ENCODE measurements around the gene GAB2. TPM values are rescaled to one million over a fixed set of nuclear protein-coding genes. Genes with fewer than 3 reads are reported as not detected.

GAB2 gene
- total RNA-seq, 2 experiments from 2014 or later, result 1.2 to 1.3 TPM

DNA sequence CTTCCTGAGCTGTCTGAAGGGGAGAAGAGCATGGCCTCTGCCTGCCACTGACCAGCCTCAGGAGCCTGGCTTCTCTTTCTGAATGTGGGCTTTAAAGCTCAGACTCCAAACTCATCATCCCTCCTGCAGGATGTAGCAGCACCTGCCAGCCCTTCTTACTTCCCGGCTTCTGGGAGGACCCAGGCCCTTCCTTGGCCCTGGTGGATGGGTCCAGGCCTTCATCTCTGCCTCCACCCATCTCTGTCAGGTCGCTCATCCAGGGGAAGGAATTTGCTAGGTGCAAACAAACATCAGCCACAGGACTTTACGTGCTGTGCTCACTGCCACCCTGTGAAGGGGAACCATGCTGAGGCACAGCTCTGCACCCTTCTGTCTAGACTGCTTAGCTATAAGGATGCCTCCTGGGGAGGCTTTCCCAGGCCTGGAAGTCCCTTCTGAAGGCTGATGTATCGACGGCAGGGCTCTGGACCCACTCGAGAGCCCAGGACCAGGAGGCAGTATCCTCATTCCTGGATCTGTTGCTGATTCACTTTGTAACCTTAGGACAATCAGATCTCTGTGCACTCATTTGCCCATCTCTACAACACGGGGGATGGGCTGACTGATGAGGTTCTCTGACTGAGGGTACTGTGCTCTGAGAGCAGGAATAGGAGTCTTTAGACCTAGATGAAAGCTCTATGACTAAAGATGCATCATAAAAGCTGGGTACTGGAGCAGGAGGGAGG, 198.0 kb downstream of the GAB2 start:
- Histone ChIP-seq H3K27ac (ENCODE audit: low read depth, low read length, poor library complexity, severe bottlenecking) (no peak overlapping the region), H3K4me3 (ENCODE audit: low read depth, low read length, poor library complexity, severe bottlenecking) (no peak overlapping the region), H3K36me3 (ENCODE audit: insufficient read depth, low read length) (no peaks in the 10 kb centered on the region), H4K20me1 (ENCODE audit: insufficient read depth, low read length) (no peaks in the 10 kb centered on the region), H3K9me3 (ENCODE audit: low read length) (no peaks in the 10 kb centered on the region), H2AFZ (ENCODE audit: low read length) (no peak overlapping the region), H3K79me2 (ENCODE audit: insufficient read depth, low read depth, low read length) (no peaks in the 10 kb centered on the region), H3K4me1 (ENCODE audit: insufficient read depth, low read length, poor library complexity, severe bottlenecking) (peaks cover 31% of the 10 kb centered on the region), H3K4me2 (ENCODE audit: low read length) (no peak overlapping the region), H3K9me2 (ENCODE audit: insufficient read depth, low read length) (no peaks in the 10 kb centered on the region)
- intact Hi-C loops (cut with micrococcal nuclease; ENCODE audit: unreplicated experiment), result no loop called here
- no peak for DNase-seq (ENCODE audit: low spot score)
- POLR2A ChIA-PET, result interaction anchor here (0.6 kb wide), 2 partner anchors 8 to 55 kb away, joined by 3 read pairs; no protein-coding TSS in a partner anchor
- BruUV-seq (replicated peaks), result no TSS peak
- TF ChIP-seq, protein P1, sequence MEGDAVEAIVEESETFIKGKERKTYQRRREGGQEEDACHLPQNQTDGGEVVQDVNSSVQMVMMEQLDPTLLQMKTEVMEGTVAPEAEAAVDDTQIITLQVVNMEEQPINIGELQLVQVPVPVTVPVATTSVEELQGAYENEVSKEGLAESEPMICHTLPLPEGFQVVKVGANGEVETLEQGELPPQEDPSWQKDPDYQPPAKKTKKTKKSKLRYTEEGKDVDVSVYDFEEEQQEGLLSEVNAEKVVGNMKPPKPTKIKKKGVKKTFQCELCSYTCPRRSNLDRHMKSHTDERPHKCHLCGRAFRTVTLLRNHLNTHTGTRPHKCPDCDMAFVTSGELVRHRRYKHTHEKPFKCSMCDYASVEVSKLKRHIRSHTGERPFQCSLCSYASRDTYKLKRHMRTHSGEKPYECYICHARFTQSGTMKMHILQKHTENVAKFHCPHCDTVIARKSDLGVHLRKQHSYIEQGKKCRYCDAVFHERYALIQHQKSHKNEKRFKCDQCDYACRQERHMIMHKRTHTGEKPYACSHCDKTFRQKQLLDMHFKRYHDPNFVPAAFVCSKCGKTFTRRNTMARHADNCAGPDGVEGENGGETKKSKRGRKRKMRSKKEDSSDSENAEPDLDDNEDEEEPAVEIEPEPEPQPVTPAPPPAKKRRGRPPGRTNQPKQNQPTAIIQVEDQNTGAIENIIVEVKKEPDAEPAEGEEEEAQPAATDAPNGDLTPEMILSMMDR (conservative IDR thresholded peaks at IDR 0.05; ENCODE audit: low read length), result no peak
- no peak for TF ChIP-seq EZH2phosphoT487 (IDR thresholded peaks at IDR 0.05; ENCODE audit: borderline replicate concordance, low read depth, low read length)
- CTCF ChIA-PET (ENCODE audit: unreplicated experiment), result no interaction called here

DNA sequence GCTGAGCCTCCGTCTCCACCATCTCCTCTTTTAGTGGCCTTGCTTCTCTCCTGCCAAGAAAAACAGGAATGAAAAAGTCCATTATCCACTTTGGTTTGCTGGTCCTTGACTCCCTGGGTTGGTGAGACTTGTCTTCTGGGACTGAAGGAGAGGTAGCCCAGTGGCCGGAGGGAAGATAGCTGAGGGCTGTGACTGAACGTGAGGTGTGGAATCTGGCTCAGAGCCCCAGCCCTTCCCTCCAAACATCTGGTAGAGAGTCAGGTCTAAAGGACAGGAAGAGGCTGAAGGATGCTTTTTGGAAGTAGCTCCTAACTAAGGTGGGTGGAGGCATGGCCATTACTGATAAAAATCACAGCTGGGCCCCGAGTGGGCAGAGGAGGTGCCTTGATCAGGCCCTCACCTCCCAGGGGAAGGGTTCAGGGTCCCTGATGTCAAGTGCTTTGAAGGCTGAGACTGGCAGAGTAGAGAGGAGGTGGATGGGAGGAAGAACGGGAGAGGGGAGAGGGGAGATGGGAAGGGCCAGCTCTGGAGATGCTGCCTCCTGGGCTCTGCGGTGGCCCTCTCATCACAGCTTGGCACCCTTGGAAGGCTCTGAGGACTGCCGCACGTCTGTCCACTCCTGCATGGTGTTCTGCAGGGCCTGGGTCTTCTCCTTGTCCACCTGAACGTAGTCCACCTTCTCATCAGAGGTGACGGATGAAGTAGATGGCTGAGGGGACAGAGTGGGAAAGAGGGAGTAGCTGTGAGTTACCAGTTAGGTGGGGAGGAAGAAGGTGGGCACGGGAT, 198.7 kb downstream of the GAB2 start:
- POLR2A ChIA-PET, result interaction anchor here (0.6 kb wide), 1 partner anchor 54 kb away, joined by 3 read pairs; no protein-coding TSS in a partner anchor
- CTCF ChIA-PET (ENCODE audit: unreplicated experiment), result no interaction called here

More for the DNA sequence above, 198.7 kb downstream of the GAB2 start:
- H3K4me1 ChIP-seq (ENCODE audit: insufficient read depth, low read length, poor library complexity, severe bottlenecking), result peaks cover 24% of the 10 kb centered on the region
- no peak for DNase-seq (ENCODE audit: low spot score)
- no peak overlapping the region for H3K4me2 ChIP-seq (ENCODE audit: low read length)
- H3K9me2 ChIP-seq (ENCODE audit: insufficient read depth, low read length), result no peaks in the 10 kb centered on the region
- H3K4me3 ChIP-seq (ENCODE audit: low read depth, low read length, poor library complexity, severe bottlenecking), result no peak overlapping the region
- H2AFZ ChIP-seq (ENCODE audit: low read length), result no peak overlapping the region
- H3K27ac ChIP-seq (ENCODE audit: low read depth, low read length, poor library complexity, severe bottlenecking), result no peak overlapping the region
- no peaks in the 10 kb centered on the region for H3K9me3 ChIP-seq (ENCODE audit: low read length)
- no peaks in the 10 kb centered on the region for H3K36me3 ChIP-seq (ENCODE audit: insufficient read depth, low read length)
- BruUV-seq (replicated peaks), result no TSS peak
- H4K20me1 ChIP-seq (ENCODE audit: insufficient read depth, low read length), result no peaks in the 10 kb centered on the region
- intact Hi-C loops (cut with micrococcal nuclease; ENCODE audit: unreplicated experiment), result no loop called here
- TF ChIP-seq, protein P1 (conservative IDR thresholded peaks at IDR 0.05; ENCODE audit: low read length), result no peak
- no peak for TF ChIP-seq EZH2phosphoT487 (IDR thresholded peaks at IDR 0.05; ENCODE audit: borderline replicate concordance, low read depth, low read length)
- H3K79me2 ChIP-seq (ENCODE audit: insufficient read depth, low read depth, low read length), result no peaks in the 10 kb centered on the region
